Measurements from ENCODE around the gene CABP7. TPM values are rescaled to one million over a fixed set of nuclear protein-coding genes. Genes with fewer than 3 reads are reported as not detected.

The CABP7 gene
- total RNA-seq, 1 donor from 2014 or later, result not detected

- Mint-ChIP-seq H3K27ac (ENCODE audit: unreplicated experiment) (no peak overlapping the region), H3K27me3 (ENCODE audit: unreplicated experiment) (no peaks in the 10 kb centered on the region), H3K4me3 (ENCODE audit: unreplicated experiment) (no peak overlapping the region), H3K36me3 (ENCODE audit: unreplicated experiment) (peaks cover 10% of the 10 kb centered on the region), H3K9me3 (ENCODE audit: unreplicated experiment) (no peaks in the 10 kb centered on the region), H3K4me1 (ENCODE audit: unreplicated experiment) (no peaks in the 10 kb centered on the region)
- no peak for DNase-seq (ENCODE audit: extremely low spot score, unreplicated experiment)
- TF ChIP-seq CTCF (IDR thresholded peaks at IDR 0.05), result no peak
These were observed 19.6 kb downstream of the CABP7 start for GRCh38 chr22:29739346-29739875.

- Mint-ChIP-seq H3K27ac (ENCODE audit: unreplicated experiment) (no peak overlapping the region), H3K27me3 (ENCODE audit: unreplicated experiment) (no peaks in the 10 kb centered on the region), H3K4me3 (ENCODE audit: unreplicated experiment) (no peak overlapping the region), H3K4me1 (ENCODE audit: unreplicated experiment) (no peaks in the 10 kb centered on the region), H3K9me3 (ENCODE audit: unreplicated experiment) (no peaks in the 10 kb centered on the region), H3K36me3 (ENCODE audit: unreplicated experiment) (peaks cover 9% of the 10 kb centered on the region)
- TF ChIP-seq CTCF (IDR thresholded peaks at IDR 0.05), result no peak
- no peak for DNase-seq (ENCODE audit: extremely low spot score, unreplicated experiment)
These were observed 20.4 kb downstream of the CABP7 start for GRCh38 chr22:29740216-29740615.

GRCh38 chr22:29741926-29742325, 22.1 kb downstream of the CABP7 start:
- no peak for TF ChIP-seq CTCF (IDR thresholded peaks at IDR 0.05)
- peaks cover 13% of the 10 kb centered on the region for H3K36me3 Mint-ChIP-seq (ENCODE audit: unreplicated experiment)
- H3K4me1 Mint-ChIP-seq (ENCODE audit: unreplicated experiment), result no peaks in the 10 kb centered on the region
- DNase-seq (ENCODE audit: extremely low spot score, unreplicated experiment), result no peak
- no peaks in the 10 kb centered on the region for H3K9me3 Mint-ChIP-seq (ENCODE audit: unreplicated experiment)
- H3K27me3 Mint-ChIP-seq (ENCODE audit: unreplicated experiment), result no peaks in the 10 kb centered on the region
- H3K27ac Mint-ChIP-seq (ENCODE audit: unreplicated experiment), result no peak overlapping the region
- H3K4me3 Mint-ChIP-seq (ENCODE audit: unreplicated experiment), result no peak overlapping the region

- Mint-ChIP-seq H3K9me3 (ENCODE audit: unreplicated experiment) (no peaks in the 10 kb centered on the region), H3K4me1 (ENCODE audit: unreplicated experiment) (no peaks in the 10 kb centered on the region), H3K27ac (ENCODE audit: unreplicated experiment) (no peak overlapping the region), H3K4me3 (ENCODE audit: unreplicated experiment) (no peak overlapping the region), H3K27me3 (ENCODE audit: unreplicated experiment) (no peaks in the 10 kb centered on the region), H3K36me3 (ENCODE audit: unreplicated experiment) (peaks cover 14% of the 10 kb centered on the region)
- DNase-seq (ENCODE audit: extremely low spot score, unreplicated experiment), result no peak
- no peak for TF ChIP-seq CTCF (IDR thresholded peaks at IDR 0.05)
These were observed 22.5 kb downstream of the CABP7 start for GRCh38 chr22:29742326-29742725.

GRCh38 chr22:29744902-29745301, 25.1 kb downstream of the CABP7 start:
- H3K9me3 Mint-ChIP-seq (ENCODE audit: unreplicated experiment), result no peaks in the 10 kb centered on the region
- TF ChIP-seq CTCF (IDR thresholded peaks at IDR 0.05), result no peak
- no peaks in the 10 kb centered on the region for H3K4me1 Mint-ChIP-seq (ENCODE audit: unreplicated experiment)
- H3K4me3 Mint-ChIP-seq (ENCODE audit: unreplicated experiment), result no peak overlapping the region
- peaks cover 20% of the 10 kb centered on the region for H3K36me3 Mint-ChIP-seq (ENCODE audit: unreplicated experiment)
- H3K27me3 Mint-ChIP-seq (ENCODE audit: unreplicated experiment), result no peaks in the 10 kb centered on the region
- no peak for DNase-seq (ENCODE audit: extremely low spot score, unreplicated experiment)
- H3K27ac Mint-ChIP-seq (ENCODE audit: unreplicated experiment), result no peak overlapping the region
